Stromal cell of bone marrow (primary cell): Measurements from ENCODE around the gene ZFYVE21.
"Not testable (repeated sequence)": the region's sequence is repeated elsewhere in the genome, so short reads cannot be mapped to it uniquely, and the experiment has no call there.

Experiments used
- DNase-seq: peaks from one replicate; pipeline ENCODE4 v3.0.0-alpha.2; 2012; ENCODE audit warnings: low read depth

ZFYVE21 gene

DNA sequence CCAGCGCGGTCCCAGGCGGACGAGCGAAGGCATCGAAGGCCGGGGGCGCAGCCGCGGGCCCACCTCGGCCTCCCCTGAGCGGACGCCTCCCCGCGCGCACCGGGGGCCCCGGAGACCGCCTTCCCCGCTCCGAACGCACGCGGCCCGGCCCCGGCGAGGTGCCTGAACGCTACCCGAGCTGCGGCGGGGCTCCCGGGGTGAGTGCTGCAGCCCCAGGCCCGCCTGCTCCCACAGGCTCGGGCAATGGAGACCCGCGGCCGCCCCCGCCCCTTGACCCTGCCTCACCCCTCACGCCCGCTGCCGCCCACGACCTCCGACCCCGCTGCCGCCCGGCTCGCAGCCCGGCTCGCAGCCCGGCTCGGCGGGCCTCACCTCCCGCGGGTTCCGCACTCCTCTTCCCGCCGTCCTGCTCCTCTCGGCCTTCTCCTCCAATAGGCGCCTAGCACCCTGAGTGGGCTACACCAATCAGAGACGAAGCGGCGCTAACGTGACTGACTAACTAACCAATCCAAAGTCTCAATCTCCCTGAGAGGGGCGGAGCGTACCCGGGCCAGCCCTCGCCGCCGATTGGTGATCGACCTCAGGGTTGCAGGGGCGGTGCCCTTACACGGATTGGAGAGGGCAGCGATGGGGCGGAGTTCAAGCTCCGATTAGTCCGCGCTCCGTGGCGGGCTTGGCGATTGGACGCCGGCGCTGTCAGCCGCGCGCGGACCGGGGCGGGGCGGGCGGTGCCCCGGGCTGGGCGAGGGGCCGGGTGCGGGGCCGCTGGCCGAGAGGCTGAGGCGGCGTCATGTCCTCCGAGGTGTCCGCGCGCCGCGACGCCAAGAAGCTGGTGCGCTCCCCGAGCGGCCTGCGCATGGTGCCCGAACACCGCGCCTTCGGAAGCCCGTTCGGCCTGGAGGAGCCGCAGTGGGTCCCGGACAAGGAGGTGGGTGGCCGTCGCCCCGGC lies at the start of gene ZFYVE21, which contains the start of gene XRCC3:
Gene ZFYVE21 (plus strand): TSS at position 759 of the 949 bp plus-strand sequence. CDS start 32 bp downstream, at position 791.
Gene XRCC3 (minus strand): TSS at position 400 of the 949 bp plus-strand sequence. CDS start 4,364 bp downstream, outside the sequence.
- peak; percentile 98 for DNase-seq

GRCh38 chr14:103667671-103668070 lies 47.9 kb upstream of the ZFYVE21 start:
- no peak for DNase-seq

GRCh38 chr14:103668117-103668516 lies 47.5 kb upstream of the ZFYVE21 start:
- DNase-seq, result no peak

GRCh38 chr14:103669370-103669769 lies 46.2 kb upstream of the ZFYVE21 start:
- DNase-seq, result no peak

GRCh38 chr14:103671911-103672310 lies 43.7 kb upstream of the ZFYVE21 start:
- no peak for DNase-seq

GRCh38 chr14:103675957-103676356 lies 39.7 kb upstream of the ZFYVE21 start:
- no peak for DNase-seq

GRCh38 chr14:103676881-103677675 lies 38.5 kb upstream of the ZFYVE21 start:
- no peak for DNase-seq

DNA sequence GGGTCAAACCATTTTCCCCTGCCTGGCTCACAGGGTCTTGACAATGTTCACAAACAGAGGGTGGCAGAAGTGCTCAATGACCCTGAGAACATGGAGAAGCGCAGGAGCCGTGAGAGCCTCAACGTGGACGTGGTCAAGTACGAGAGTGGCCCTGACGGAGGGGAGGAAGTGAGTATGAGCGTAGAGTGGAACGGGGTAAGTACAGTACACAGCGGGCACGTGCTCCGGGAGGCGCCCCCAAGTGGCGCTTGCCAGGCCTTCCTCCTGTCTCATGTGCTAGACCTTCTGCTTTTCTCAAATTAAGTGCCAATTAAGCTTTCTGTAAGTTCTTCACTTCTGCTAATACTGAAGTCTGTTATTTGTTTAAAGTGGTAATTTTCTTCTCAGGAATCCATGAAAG lies 36.3 kb upstream of the ZFYVE21 start:
- no peak for DNase-seq

GRCh38 chr14:103680491-103681231 lies 34.9 kb upstream of the ZFYVE21 start:
- DNase-seq, result no peak

DNA sequence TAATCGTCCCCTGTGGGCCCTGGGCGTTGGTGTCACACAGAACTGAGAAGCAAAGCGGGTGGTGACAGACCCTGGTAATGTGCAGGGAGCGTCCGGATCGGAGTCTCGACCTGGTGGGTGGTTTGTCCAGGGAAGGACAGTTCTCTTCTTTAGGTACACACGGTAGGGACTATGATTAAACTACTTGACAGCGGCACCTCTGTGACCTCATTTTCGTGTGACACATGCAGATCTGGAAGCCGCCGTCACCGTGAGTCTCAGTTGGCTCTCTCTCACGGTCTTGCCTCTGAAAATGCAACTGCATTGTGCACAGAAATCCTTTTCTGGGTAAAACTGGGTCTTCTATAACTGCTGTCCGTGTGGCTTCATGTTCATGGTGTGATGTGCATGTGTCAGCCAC lies 32.5 kb upstream of the ZFYVE21 start:
- DNase-seq, result no peak

DNA sequence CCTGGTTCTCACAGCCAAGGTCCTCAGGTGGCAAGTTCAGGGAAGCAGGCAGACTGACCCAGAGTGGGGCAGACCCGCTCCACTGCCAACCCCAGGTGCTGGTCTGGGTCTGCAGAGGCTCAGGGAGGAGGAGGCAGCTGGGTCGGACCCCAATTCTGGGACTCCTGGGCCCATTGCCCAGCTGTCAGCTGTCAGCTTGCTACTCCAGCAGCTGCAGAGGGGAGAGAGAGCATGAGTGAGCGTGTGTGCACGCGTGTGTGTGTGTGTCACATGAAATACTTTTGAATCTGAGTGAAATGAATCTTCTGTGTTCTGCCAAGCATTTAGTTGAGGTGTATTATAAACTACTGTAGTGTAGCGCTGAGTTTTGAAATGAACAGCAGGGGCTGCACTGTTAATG lies 31.1 kb upstream of the ZFYVE21 start:
- no peak for DNase-seq

GRCh38 chr14:103684871-103685270 lies 30.7 kb upstream of the ZFYVE21 start:
- DNase-seq, result no peak

DNA sequence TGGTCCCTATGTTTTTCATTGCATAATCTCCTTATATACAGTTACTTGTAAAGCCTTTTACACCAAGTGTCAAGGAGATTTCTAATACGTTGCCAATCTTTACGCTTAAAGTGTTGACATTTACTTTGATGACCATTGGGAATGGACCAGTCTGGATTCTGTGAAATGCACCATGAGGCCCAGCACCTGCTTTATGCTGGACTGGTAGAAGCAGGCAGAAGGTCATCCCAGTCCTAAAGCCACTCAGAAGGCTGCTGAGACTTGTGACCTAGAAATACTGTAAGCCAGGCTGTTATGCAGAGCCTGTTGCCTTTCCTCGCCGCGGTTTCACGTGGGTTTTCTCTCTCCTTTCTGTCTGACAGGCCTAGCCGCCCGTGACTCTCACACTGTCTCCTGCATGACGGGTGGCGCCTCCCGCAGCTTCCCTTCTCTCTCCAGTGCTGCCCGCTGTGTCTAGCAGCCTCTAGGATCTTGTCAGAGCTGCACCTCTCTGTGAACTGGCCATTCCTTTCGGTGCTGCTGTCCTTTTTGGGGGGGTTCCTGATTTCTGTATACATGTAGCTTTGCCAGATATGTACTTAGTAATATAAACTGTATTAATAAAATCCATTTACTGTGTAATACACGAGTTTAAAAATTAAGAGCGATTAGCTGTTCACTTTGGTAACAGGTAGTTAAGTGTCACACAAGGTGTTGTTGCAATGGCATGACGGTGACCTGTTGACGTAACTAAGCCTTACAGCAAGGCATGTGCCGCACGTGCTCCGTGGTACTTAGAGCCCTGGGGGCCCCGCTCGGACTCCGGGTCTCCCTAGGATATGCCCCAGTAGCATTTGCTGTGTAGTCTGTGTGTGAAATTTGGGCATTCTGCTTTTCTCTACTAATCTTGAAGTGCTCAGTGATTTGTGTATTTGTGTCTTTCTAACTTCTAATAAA lies 30.1 kb upstream of the ZFYVE21 start:
- no peak for DNase-seq

GRCh38 chr14:103686831-103687485 lies 28.7 kb upstream of the ZFYVE21 start:
- no peak for DNase-seq

DNA sequence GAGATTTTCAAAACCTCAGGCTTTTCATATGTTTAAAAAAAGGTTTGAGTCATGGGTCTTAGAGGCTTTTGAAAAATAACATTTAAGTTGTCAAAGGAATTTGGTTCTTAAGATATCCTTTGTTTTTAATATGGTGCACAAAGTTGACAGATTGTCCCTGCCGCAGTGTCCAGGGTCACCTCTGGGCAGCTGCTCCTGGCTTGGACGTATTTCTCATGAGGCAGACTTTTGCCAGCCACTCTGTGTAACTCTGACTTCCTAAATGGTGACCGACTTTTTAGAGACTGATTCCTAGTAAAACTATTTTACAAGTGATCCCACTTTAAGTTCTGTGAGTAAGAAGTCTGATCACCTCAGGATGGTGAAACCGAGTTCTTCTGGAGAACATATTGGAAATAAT lies 27.9 kb upstream of the ZFYVE21 start:
- no peak for DNase-seq

DNA sequence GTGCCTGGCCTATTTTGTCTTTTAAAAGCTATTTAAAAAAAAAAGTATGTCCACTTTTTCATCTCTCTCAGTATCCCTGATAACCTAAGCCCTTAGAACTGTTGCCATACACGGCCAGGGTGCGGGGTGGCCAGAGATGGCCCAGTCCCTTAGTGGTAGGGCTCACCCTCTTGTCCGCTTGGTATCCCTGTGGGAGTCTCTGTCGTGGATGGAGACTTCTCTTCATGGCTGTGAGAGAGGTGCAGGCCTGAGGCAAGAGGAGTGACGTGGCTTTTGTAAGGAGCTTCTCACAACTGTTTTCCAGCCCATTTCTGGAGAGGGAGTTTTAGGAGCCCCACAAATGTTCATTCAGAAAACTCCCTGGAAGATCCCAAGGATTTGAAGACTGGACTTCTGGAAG lies 27.2 kb upstream of the ZFYVE21 start:
- DNase-seq, result no peak

GRCh38 chr14:103688906-103689902 lies 26.4 kb upstream of the ZFYVE21 start:
- peak; percentile 29 for DNase-seq

DNA sequence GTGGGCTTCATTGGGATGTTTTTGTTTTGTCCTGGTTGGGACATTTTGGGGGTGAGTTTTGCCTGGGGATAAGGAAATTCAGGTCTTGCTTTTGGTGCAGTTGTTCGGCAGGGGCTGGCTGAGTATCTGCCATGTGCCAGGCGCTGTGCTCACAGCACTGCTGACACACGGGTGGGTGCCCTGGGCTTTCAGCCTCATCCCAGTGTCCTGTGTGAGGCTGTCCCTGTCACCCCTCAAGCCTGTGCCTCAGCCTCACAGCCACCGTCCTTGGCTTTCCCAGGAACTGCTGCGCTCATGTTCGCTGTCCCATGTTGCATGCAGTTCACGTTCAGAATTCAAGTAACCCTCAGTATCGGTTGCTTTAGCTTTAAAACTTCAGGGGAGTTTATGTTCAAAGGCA lies 25.3 kb upstream of the ZFYVE21 start:
- DNase-seq, result no peak

DNA sequence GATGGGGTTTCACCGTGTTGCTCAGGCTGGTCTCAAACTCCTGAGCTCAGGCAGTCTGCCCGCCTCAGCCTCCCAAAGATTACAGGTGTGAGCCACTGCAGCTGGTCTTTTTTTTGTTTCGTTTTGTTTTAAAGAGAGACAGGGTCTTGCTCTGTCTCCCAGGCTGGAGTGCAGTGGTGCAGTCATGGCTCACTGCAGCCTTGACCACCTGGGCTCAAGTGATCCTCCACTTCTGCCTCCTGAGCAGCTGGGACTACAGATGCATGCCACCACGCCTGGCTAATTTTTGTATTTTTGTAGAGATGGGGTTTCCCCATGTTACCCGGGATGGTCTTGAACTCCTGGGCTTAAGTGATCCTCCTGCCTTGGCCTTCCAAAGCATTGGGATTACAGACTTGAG lies 24.0 kb upstream of the ZFYVE21 start:
- not testable (repeated sequence) for DNase-seq
